Calu3 (cell line): ENCODE data around the gene EDA. TPM values are rescaled to one million over a fixed set of nuclear protein-coding genes. Genes with fewer than 3 reads are reported as not detected.
A peak's percentile ranks its signal among the peaks of the same experiment; 100 is the strongest.

Experiments used
- BruUV-seq: library from RNA; stranded (reverse); fragments of 400-500 nt; replicated peaks from 2 replicates; lab custom pipeline; 2021; lab: Mats Ljungman, UMichigan
- CTCF ChIA-PET: fragments of 300-600 bp; sonication (Branson Sonifier 250); formaldehyde crosslinking; loops from one replicate; lab custom pipeline; 2022; ENCODE audit warnings: antibody characterized with exemption; lab: Charles Lee
- DNase-seq: peaks from one replicate; pipeline ENCODE4 v3.0.0; 2022
- H3K27ac Mint-ChIP-seq: one replicate; pipeline ENCODE4 v1.8.0; 2022; ENCODE audit warnings: mixed read lengths; ENCODE audit not compliant: unreplicated experiment
- H3K27me3 Mint-ChIP-seq: one replicate; pipeline ENCODE4 v1.8.0; 2022; ENCODE audit warnings: mixed read lengths; ENCODE audit not compliant: unreplicated experiment
- H3K36me3 Mint-ChIP-seq: one replicate; pipeline ENCODE4 v1.8.0; 2022; ENCODE audit warnings: mild to moderate bottlenecking, moderate library complexity, mixed read lengths; ENCODE audit not compliant: insufficient read depth, unreplicated experiment
- H3K4me1 Mint-ChIP-seq: one replicate; pipeline ENCODE4 v1.8.0; 2022; ENCODE audit warnings: mild to moderate bottlenecking, low read depth, mixed read lengths; ENCODE audit not compliant: unreplicated experiment
- H3K4me3 Mint-ChIP-seq: one replicate; pipeline ENCODE4 v1.8.0; 2022; ENCODE audit warnings: mild to moderate bottlenecking, low read depth, moderate library complexity, mixed read lengths; ENCODE audit not compliant: unreplicated experiment
- H3K9me3 Mint-ChIP-seq: one replicate; pipeline ENCODE4 v1.8.0; 2022; ENCODE audit warnings: low read depth, mixed read lengths; ENCODE audit not compliant: unreplicated experiment
- intact Hi-C: fragments of 100-400 bp; cut with micrococcal nuclease; formaldehyde crosslinking; loops from one replicate; pipeline ENCODE4 v1.10.0; 2022; ENCODE audit not compliant: unreplicated experiment
- total RNA-seq: library from RNA; stranded (reverse); gene quantifications from 2 replicates; pipeline ENCODE4 v1.2.3, GENCODE V29; 2022
- TF ChIP-seq, protein P1 (sequence below): fragments of 200-600 bp; IDR thresholded peaks from one replicate; pipeline ENCODE4 v1.8.0; 2022; ENCODE audit warnings: antibody characterized with exemption; ENCODE audit not compliant: unreplicated experiment

The EDA gene
- total RNA-seq, 1 experiment from 2014 or later: 5.7 TPM

DNA sequence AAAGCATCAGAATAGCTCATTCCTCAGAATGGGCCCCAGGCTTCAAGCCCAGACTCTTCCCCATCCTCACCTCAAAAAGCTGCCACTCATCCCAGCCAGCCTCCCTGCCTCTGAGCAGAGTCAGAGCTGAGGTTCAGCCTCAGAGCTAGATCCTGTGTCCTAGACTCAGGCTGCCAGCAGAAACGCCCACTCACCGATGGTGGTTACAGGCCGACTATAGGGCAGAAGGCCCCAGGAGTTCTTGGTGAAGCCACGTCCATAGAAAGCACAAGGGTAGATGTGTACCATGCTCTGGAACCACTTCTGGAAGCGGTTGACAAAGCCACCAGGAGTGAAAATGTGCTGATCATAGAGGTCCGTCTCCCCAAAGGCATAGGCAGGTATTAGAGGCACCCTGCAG lies 426.1 kb downstream of the EDA start:
- H3K36me3 Mint-ChIP-seq: no peaks in the 10 kb centered on the region
- H3K4me3 Mint-ChIP-seq: no peak overlapping the region
- intact Hi-C loops: no loop called here
- no TSS peak for BruUV-seq
- TF ChIP-seq, protein P1, sequence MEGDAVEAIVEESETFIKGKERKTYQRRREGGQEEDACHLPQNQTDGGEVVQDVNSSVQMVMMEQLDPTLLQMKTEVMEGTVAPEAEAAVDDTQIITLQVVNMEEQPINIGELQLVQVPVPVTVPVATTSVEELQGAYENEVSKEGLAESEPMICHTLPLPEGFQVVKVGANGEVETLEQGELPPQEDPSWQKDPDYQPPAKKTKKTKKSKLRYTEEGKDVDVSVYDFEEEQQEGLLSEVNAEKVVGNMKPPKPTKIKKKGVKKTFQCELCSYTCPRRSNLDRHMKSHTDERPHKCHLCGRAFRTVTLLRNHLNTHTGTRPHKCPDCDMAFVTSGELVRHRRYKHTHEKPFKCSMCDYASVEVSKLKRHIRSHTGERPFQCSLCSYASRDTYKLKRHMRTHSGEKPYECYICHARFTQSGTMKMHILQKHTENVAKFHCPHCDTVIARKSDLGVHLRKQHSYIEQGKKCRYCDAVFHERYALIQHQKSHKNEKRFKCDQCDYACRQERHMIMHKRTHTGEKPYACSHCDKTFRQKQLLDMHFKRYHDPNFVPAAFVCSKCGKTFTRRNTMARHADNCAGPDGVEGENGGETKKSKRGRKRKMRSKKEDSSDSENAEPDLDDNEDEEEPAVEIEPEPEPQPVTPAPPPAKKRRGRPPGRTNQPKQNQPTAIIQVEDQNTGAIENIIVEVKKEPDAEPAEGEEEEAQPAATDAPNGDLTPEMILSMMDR: no peak
- no peak overlapping the region for H3K27ac Mint-ChIP-seq
- H3K27me3 Mint-ChIP-seq: no peaks in the 10 kb centered on the region
- no peak for DNase-seq
- peaks cover 35% of the 10 kb centered on the region for H3K4me1 Mint-ChIP-seq
- no peaks in the 10 kb centered on the region for H3K9me3 Mint-ChIP-seq
- CTCF ChIA-PET: interaction anchor here (0.9 to 1.9 kb wide), 2 partner anchors 9 to 55 kb away, joined by 3 to 6 read pairs; no protein-coding TSS in a partner anchor

DNA sequence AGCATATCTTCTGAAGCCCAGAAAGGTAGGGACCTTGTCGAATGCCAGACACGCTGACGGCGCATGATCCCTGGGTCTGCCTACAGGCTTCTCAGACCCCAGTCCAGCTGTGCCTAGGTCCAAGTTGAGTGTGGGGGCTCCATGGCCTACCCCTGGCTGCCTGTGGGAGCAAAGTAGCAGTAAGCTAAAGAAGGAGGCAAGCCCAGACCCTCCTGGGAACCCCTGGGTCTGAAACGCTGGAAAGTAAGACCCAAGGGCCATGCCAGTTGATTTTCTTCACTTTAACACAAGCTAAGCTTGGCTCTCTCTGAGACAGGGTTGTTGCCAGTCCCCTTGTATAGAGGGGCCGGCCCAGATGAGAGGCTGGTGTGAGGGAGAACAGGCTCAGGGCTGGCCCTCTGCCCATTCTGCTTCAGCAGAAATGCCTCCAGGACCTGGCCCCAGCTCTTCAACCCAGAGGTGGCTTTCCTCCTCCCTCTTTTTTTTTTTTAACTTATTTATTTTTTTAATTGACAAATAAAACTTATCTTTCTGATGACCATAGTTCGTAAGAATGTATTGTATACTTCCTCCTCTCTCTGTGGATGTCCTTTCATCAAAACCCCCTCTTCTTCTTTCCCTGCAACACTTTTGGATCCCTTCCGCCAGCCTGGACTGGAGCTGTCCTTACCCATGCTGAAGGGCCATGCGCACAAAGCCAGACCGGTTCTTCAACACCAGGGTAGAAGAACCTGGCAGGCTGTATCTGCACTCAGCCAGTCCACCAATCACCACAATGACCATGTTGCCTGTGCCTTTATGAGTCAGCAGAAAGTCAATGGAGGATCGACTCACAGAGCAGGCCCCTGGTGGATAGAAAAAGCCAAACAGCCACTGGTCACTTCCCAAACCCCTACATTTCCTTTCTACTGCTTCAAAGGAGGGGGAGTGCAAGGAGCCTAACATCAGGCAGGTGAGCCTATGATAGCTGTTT lies 426.8 kb downstream of the EDA start:
- peaks cover 37% of the 10 kb centered on the region for H3K4me1 Mint-ChIP-seq
- CTCF ChIA-PET: interaction anchor here (0.6 to 1.9 kb wide), 3 partner anchors 9 to 306 kb away, joined by 3 to 6 read pairs (median 4); no protein-coding TSS in a partner anchor
- TF ChIP-seq, protein P1: no peak
- H3K27ac Mint-ChIP-seq: peak overlapping the region; percentile 35
- DNase-seq: peak; percentile 41
- H3K36me3 Mint-ChIP-seq: no peaks in the 10 kb centered on the region
- intact Hi-C loops: no loop called here
- BruUV-seq: no TSS peak
- H3K9me3 Mint-ChIP-seq: no peaks in the 10 kb centered on the region
- H3K4me3 Mint-ChIP-seq: no peak overlapping the region
- H3K27me3 Mint-ChIP-seq: no peaks in the 10 kb centered on the region

DNA sequence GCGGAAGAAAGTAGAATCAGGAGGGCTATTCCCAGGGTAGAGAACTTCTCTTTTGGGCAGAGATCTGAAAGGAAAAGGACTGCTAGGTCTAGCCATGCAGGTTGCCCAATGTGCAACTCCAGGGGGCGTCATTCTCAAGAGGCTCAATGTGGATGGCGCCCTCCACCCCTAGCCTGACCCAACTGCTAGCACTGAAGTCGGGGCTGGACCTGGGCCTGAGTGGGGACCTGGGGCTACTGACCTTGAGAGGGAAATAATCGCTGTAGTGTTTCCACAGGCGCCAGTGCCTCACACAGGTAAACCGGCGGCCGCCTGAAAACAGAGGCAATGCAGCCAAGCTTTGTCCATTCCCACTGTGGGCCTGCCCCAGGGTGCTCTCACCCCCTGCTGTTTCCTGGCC lies 427.8 kb downstream of the EDA start:
- H3K27ac Mint-ChIP-seq: no peak overlapping the region
- no TSS peak for BruUV-seq
- CTCF ChIA-PET: no interaction called here

DNA sequence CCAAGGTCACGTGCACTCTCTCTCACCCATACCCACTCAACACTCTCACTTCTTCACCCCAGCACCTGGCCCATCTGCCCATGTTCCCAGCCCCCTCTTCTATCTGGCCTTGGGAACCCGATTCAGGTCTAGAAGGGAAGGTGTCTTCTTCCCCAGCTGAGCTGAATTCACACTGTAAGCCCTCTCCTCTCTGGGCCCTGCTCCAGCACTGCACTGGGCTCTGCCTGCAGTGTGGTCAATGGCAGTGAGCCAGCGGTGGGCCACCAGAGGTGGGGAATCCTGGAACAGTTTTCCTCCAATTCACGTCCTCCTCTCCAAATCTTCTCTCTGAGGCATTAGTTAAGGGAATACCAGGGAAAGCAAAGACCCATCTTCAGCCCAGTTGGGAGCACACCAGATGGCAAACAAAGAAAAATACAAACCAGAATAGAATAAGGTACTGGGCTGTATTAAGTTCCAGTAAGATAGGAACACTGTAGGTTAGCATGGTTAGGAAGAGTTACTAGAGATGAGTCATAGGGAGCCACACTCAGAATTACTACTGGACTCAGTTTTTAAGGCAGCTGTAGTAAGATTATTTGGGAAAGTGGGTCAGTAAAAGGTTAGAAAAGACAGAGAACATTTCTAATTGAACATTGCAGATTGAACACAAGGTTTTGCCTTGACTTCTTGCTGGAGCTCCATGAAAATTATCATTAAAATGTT lies 428.8 kb downstream of the EDA start:
- CTCF ChIA-PET: no interaction called here

More for the DNA sequence above, 427.8 kb downstream of the EDA start:
- Mint-ChIP-seq H3K4me3 (no peak overlapping the region), H3K4me1 (peaks cover 47% of the 10 kb centered on the region), H3K27me3 (no peaks in the 10 kb centered on the region), H3K9me3 (no peaks in the 10 kb centered on the region), H3K36me3 (no peaks in the 10 kb centered on the region)
- TF ChIP-seq, protein P1: no peak
- intact Hi-C loops: no loop called here
- DNase-seq: no peak

More for the DNA sequence above, 428.8 kb downstream of the EDA start:
- Mint-ChIP-seq H3K9me3 (no peaks in the 10 kb centered on the region), H3K27me3 (no peaks in the 10 kb centered on the region), H3K27ac (peak overlapping the region; percentile 56), H3K4me1 (peaks cover 48% of the 10 kb centered on the region), H3K36me3 (no peaks in the 10 kb centered on the region), H3K4me3 (no peak overlapping the region)
- no peak for DNase-seq
- no TSS peak for BruUV-seq
- TF ChIP-seq, protein P1: no peak
- intact Hi-C loops: no loop called here
